Prostate gland (tissue), 2 donors: Measurements from ENCODE around the gene ANKRD11.

Experiments used
- POLR2A ChIP-seq: fragments of 450-650 bp; IDR thresholded peaks from one replicate; pipeline ENCODE4 v1.6.1; 2016; ENCODE audit warnings: antibody characterized with exemption, mild to moderate bottlenecking
- TF ChIP-seq, protein P1 (sequence below), 4 experiments: fragments of 200-600 bp in 2 of 4; fragments of 450-650 bp in 2 of 4; sonication (generic) in 2 of 4; IDR thresholded peaks; 1 replicate in 3 of 4; 2 replicates in 1 of 4; pipeline ENCODE4 v1.5.1; 2016 to 2019; ENCODE audit warnings: antibody characterized with exemption in 4 of 4, mild to moderate bottlenecking in 2 of 4, moderate library complexity in 2 of 4

GRCh38 chr16:89476811-89477261 is 13.5 kb downstream of the ANKRD11 start:
- no peak for TF ChIP-seq POLR2A
- TF ChIP-seq, protein P1, sequence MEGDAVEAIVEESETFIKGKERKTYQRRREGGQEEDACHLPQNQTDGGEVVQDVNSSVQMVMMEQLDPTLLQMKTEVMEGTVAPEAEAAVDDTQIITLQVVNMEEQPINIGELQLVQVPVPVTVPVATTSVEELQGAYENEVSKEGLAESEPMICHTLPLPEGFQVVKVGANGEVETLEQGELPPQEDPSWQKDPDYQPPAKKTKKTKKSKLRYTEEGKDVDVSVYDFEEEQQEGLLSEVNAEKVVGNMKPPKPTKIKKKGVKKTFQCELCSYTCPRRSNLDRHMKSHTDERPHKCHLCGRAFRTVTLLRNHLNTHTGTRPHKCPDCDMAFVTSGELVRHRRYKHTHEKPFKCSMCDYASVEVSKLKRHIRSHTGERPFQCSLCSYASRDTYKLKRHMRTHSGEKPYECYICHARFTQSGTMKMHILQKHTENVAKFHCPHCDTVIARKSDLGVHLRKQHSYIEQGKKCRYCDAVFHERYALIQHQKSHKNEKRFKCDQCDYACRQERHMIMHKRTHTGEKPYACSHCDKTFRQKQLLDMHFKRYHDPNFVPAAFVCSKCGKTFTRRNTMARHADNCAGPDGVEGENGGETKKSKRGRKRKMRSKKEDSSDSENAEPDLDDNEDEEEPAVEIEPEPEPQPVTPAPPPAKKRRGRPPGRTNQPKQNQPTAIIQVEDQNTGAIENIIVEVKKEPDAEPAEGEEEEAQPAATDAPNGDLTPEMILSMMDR (IDR thresholded peaks at IDR 0.05) = no peak
